Vagina (tissue), 2 donors: ENCODE measurements around the gene TMEM232. TPM values are rescaled to one million over a fixed set of nuclear protein-coding genes. Genes with fewer than 3 reads are reported as not detected.

Experiments used
- DNase-seq, 2 donors: peaks; one replicate each; pipeline ENCODE4 v3.0.0-alpha.2; 2017; ENCODE audit errors: extremely low spot score in 2 of 2
- H3K27ac ChIP-seq: fragments of 200-600 bp; sonication (generic); one replicate; pipeline ENCODE4 v1.5.1; 2019
- H3K27me3 ChIP-seq: fragments of 200-600 bp; sonication (generic); one replicate; pipeline ENCODE4 v1.5.1; 2019
- H3K36me3 ChIP-seq, 2 donors: fragments of 200-600 bp; sonication (generic); one replicate each; pipeline ENCODE4 v1.5.1; 2017 to 2019
- H3K4me1 ChIP-seq: fragments of 200-600 bp; sonication (generic); one replicate; pipeline ENCODE4 v1.5.1; 2019
- H3K4me3 ChIP-seq, 2 donors: fragments of 200-600 bp; sonication (generic); 1 replicate in 1 of 2; 2 replicates in 1 of 2; pipeline ENCODE4 v1.5.1; 2016 to 2019
- H3K9me3 ChIP-seq: fragments of 200-600 bp; sonication (generic); one replicate; pipeline ENCODE4 v1.5.1; 2019
- POLR2A ChIP-seq, 2 donors: fragments of 450-650 bp; IDR thresholded peaks; one replicate each; pipeline ENCODE4 v1.6.1; 2017; ENCODE audit warnings: antibody characterized with exemption in 2 of 2, mild to moderate bottlenecking in 2 of 2, moderate library complexity in 2 of 2
- POLR2AphosphoS5 ChIP-seq, 2 donors: sonication (generic); formaldehyde crosslinking; IDR thresholded peaks; one replicate each; pipeline ENCODE4 v1.9.0; 2017; ENCODE audit warnings: antibody characterized with exemption in 2 of 2, mild to moderate bottlenecking in 2 of 2, low read depth in 1 of 2; ENCODE audit not compliant: insufficient read depth in 1 of 2
- intact Hi-C: fragments of 100-400 bp; cut with DNase I; formaldehyde crosslinking; loops from one replicate; pipeline ENCODE4 v1.15.1; 2023
- total RNA-seq: library from RNA; depleted of rRNA; stranded (reverse); fragments of >200 nt; gene quantifications from one replicate; pipeline ENCODE4 v1.2.3, GENCODE V29; 2016
- TF ChIP-seq, protein P1 (sequence below), 3 experiments: fragments of 450-650 bp in 2 of 3; fragments of 200-600 bp in 1 of 3; sonication (generic) in 1 of 3; IDR thresholded peaks; one replicate each; pipeline ENCODE4 v1.5.1; 2017 to 2019; ENCODE audit warnings: antibody characterized with exemption in 3 of 3, mild to moderate bottlenecking in 2 of 3, moderate library complexity in 2 of 3

Gene TMEM232
- total RNA-seq, 1 donor from 2014 or later, result 4.2 TPM

DNA sequence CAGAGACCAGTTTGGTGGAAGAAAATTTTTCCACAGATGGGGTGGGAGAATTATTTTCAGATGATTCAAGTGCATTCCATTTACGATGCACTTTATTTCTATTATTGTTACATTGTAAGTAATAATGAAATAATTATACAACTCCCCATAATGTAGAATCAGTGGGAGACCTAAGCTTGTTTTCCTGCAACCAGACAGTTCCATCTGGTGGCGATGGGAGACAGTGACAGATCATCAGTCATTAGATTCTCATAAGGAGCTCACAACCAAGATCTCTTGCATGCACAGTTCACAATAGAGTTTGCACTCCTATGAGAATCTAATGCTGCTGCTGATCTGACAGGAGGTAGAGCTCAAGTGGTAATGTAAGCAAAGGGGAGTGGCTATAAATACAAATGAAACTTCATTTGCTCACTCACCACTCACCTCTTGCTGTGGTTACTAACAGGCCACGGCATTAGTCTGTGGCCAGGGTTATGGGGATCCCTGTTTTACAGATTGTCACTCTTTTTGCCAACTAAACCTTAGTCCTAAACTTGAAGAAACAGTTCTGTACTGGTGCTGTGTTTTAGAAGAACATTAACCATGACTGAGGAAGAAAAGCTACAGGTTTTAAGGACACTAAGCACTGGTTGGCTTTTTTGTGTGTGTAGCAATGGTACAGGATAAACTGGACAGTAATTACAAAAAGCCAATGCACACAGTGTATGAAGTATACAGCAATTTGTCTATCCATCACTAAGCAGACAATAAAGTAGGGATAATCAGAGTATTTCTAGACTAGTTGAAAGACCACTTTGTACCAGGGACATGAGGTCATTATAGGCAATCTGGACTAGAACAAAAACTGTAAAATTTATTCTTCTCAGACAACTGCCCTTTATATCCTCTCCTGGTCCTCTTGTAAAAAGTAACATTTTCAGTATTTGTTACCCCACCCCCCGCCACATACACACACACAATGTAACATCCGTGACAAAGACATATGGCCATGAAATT is 9.9 kb downstream of the TMEM232 start:
- DNase-seq, result no peak
- intact Hi-C loops, result no loop called here

DNA sequence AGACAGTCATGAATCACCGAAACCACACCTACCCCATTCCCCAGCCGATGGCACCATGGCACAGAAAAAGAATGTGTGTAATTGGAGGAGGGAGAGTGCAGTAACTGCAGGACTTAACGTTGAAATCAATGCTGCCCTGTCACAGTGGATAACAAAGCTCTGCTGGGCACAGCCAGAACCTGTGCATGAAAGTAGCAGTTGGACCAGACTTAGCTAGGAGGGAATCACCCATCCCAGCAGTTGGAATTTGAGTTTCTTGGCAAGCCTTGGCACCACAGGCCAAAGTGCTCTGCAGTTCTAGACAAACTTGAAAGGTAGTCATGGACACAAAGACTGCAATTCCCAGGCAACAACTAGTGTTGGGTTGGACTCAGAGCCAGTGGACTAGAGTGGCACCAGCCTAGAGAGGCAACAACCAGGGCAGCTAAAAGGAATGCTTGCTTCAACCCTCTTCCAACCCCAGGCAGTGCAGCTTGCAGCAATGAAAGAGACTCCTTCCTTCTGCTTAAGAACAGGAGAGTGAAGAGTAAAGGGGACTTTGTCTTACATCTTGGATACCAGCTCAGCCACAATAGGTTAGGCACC is 19.1 kb downstream of the TMEM232 start:
- Histone ChIP-seq H3K27me3 (no peaks in the 10 kb centered on the region), H3K9me3 (no peaks in the 10 kb centered on the region), H3K4me1 (no peaks in the 10 kb centered on the region), H3K4me3 (no peak overlapping the region), H3K36me3 (no peaks in the 10 kb centered on the region), H3K27ac (no peak overlapping the region)
- DNase-seq, result no peak
- TF ChIP-seq POLR2AphosphoS5 (IDR thresholded peaks at IDR 0.05; ENCODE audit: insufficient read depth in 1 of 2, low read depth in 1 of 2), result no peak
- TF ChIP-seq, protein P1, sequence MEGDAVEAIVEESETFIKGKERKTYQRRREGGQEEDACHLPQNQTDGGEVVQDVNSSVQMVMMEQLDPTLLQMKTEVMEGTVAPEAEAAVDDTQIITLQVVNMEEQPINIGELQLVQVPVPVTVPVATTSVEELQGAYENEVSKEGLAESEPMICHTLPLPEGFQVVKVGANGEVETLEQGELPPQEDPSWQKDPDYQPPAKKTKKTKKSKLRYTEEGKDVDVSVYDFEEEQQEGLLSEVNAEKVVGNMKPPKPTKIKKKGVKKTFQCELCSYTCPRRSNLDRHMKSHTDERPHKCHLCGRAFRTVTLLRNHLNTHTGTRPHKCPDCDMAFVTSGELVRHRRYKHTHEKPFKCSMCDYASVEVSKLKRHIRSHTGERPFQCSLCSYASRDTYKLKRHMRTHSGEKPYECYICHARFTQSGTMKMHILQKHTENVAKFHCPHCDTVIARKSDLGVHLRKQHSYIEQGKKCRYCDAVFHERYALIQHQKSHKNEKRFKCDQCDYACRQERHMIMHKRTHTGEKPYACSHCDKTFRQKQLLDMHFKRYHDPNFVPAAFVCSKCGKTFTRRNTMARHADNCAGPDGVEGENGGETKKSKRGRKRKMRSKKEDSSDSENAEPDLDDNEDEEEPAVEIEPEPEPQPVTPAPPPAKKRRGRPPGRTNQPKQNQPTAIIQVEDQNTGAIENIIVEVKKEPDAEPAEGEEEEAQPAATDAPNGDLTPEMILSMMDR (IDR thresholded peaks at IDR 0.05), result no peak
- no peak for TF ChIP-seq POLR2A (IDR thresholded peaks at IDR 0.05)
- intact Hi-C loops, result no loop called here

More for the DNA sequence above, 9.9 kb downstream of the TMEM232 start:
- H3K27ac ChIP-seq, result no peak overlapping the region
- no peaks in the 10 kb centered on the region for H3K4me1 ChIP-seq
- H3K36me3 ChIP-seq, result no peaks in the 10 kb centered on the region
- no peak overlapping the region for H3K4me3 ChIP-seq
- no peaks in the 10 kb centered on the region for H3K27me3 ChIP-seq
- TF ChIP-seq POLR2A (IDR thresholded peaks at IDR 0.05) (no peak), POLR2AphosphoS5 (IDR thresholded peaks at IDR 0.05; ENCODE audit: insufficient read depth in 1 of 2, low read depth in 1 of 2) (no peak)
- TF ChIP-seq, protein P1 (IDR thresholded peaks at IDR 0.05), result no peak
- H3K9me3 ChIP-seq, result no peaks in the 10 kb centered on the region

DNA sequence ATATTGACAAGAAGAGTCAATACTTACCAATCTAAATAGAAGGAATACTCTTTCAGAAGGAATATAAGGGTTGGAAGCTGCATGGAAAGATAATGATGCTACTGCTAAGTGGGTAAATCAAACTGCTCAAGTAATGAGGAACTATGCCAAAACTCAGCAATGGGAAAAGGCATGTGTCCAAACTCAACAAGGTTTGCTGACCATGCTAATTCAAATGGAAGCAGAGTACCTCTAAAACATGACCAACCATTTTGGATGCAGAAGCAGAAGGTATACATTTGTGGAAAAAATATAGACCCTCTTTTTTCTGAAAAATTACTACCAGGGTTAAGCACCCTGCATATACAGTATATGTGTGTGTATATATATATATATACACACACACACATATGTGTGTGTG is 21.1 kb downstream of the TMEM232 start:
- Histone ChIP-seq H3K4me1 (no peaks in the 10 kb centered on the region), H3K27ac (no peak overlapping the region), H3K4me3 (no peak overlapping the region), H3K9me3 (no peaks in the 10 kb centered on the region), H3K27me3 (no peaks in the 10 kb centered on the region), H3K36me3 (no peaks in the 10 kb centered on the region)
- intact Hi-C loops, result no loop called here
- TF ChIP-seq, protein P1 (IDR thresholded peaks at IDR 0.05), result no peak
- TF ChIP-seq POLR2A (IDR thresholded peaks at IDR 0.05), result no peak
- TF ChIP-seq POLR2AphosphoS5 (IDR thresholded peaks at IDR 0.05; ENCODE audit: insufficient read depth in 1 of 2, low read depth in 1 of 2), result no peak
- no peak for DNase-seq

DNA sequence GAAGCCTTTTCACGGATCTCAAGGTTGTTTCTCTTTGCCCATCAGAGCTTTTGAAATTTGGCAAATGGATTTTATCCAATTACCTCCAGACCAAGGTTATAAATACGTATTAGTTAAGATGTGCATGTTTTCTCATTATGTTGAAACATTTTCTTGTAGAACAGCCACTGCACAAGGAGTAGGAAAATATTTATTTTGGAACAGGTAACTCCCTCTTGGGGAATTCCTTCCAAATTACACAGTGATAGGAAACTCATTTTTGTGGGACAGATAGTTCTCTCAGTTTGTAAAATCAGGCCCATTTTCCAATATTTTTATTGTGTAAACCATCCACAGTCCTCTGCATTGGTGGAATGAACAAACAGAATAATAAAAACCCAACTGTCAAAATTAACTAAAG is 23.0 kb downstream of the TMEM232 start:
- no peak for TF ChIP-seq POLR2AphosphoS5 (IDR thresholded peaks at IDR 0.05; ENCODE audit: insufficient read depth in 1 of 2, low read depth in 1 of 2)
- TF ChIP-seq POLR2A (IDR thresholded peaks at IDR 0.05), result no peak
- TF ChIP-seq, protein P1 (IDR thresholded peaks at IDR 0.05), result no peak

More for the DNA sequence above, 23.0 kb downstream of the TMEM232 start:
- Histone ChIP-seq H3K27ac (no peak overlapping the region), H3K4me1 (no peaks in the 10 kb centered on the region), H3K9me3 (no peaks in the 10 kb centered on the region), H3K4me3 (no peak overlapping the region), H3K27me3 (no peaks in the 10 kb centered on the region), H3K36me3 (no peaks in the 10 kb centered on the region)
- no peak for DNase-seq
- intact Hi-C loops, result no loop called here
